A549 (cell line): ENCODE measurements around the gene KDM8. TPM values are rescaled to one million over a fixed set of nuclear protein-coding genes. Genes with fewer than 3 reads are reported as not detected.

Source experiments
- ATAC-seq, 2 experiments: fragments of 200-7000 bp in 1 of 2; fragments of >200 bp in 1 of 2; cut with Nextera tagmentation in 1 of 2; cut with Tn5 transposase in 1 of 2; 3 replicates each; pipeline versions ENCODE4 v1.8.0 to v1.9.1; 2018 to 2020; ENCODE audit warnings: mild to moderate bottlenecking in 1 of 2, moderate library complexity in 1 of 2
- CTCF ChIA-PET: fragments of 300-600 bp; sonication (Branson Sonifier 250); formaldehyde crosslinking; extraction: SDS; loops from one replicate; lab custom pipeline; 2021; ENCODE audit warnings: antibody characterized with exemption, inconsistent platforms; lab: Yijun Ruan, JAX
- POLR2A ChIA-PET: fragments of 350-600 bp; formaldehyde crosslinking; extraction: SDS; loops from one replicate; lab custom pipeline; 2021; ENCODE audit warnings: antibody characterized with exemption, inconsistent platforms; lab: Yijun Ruan, JAX
- DNase-seq, 2 experiments: peaks; one replicate each; pipeline versions ENCODE4 v3.0.0 to v3.0.0-alpha.2; 2011 to 2016; ENCODE audit warnings: low read depth in 1 of 2, low spot score in 1 of 2
- FAIRE-seq: peaks from 2 replicates; lab custom pipeline; 2011; peaks lifted over from hg19 to GRCh38; lab: Jason Lieb, UNC
- H3K27ac ChIP-seq, 2 experiments: fragments of >200 bp; sonication (Bioruptor Twin); formaldehyde crosslinking; 3 replicates each; pipeline ENCODE4 v1.5.1; 2016 to 2017
- H3K4me1 ChIP-seq: fragments of >200 bp; sonication (Bioruptor Twin); formaldehyde crosslinking; 3 replicates; pipeline ENCODE4 v1.6.1; 2016
- H3K4me2 ChIP-seq: fragments of >200 bp; sonication (Bioruptor Twin); formaldehyde crosslinking; 3 replicates; pipeline ENCODE4 v1.6.1; 2016
- H3K4me3 ChIP-seq: fragments of >200 bp; sonication (Bioruptor Twin); formaldehyde crosslinking; 3 replicates; pipeline ENCODE4 v1.5.1; 2016
- H3K9me3 ChIP-seq: fragments of >200 bp; sonication (Bioruptor Twin); formaldehyde crosslinking; 3 replicates; pipeline ENCODE4 v1.6.1; 2016
- BHLHE40 ChIP-seq: IDR thresholded peaks from 2 replicates; pipeline ENCODE4 v1.6.1; 2012; ENCODE audit warnings: low read depth, low read length, inconsistent platforms
- CBX8 ChIP-seq: fragments of 200-600 bp; sonication (generic); IDR thresholded peaks from 2 replicates; pipeline ENCODE4 v1.6.1; 2016
- EP300 ChIP-seq, 2 experiments: fragments of >200 bp; sonication (Bioruptor Twin); formaldehyde crosslinking; IDR thresholded peaks; 2 replicates in 1 of 2; 3 replicates in 1 of 2; pipeline ENCODE4 v1.6.1; 2016 to 2017
- FOSL2 ChIP-seq, 2 experiments: fragments of 450-650 bp in 1 of 2; fragments of >200 bp in 1 of 2; sonication (Bioruptor Twin) in 1 of 2; formaldehyde crosslinking; IDR thresholded peaks; 2 replicates each; pipeline versions ENCODE4 v1.5.0 to v1.6.1; 2016 to 2020; ENCODE audit warnings: mild to moderate bottlenecking in 1 of 2, moderate library complexity in 1 of 2
- HDAC2 ChIP-seq: fragments of 200-600 bp; sonication (generic); IDR thresholded peaks from 2 replicates; pipeline ENCODE4 v1.6.1; 2016
- HOXA7 ChIP-seq: fragments of 250-450 bp; sonication (Bioruptor Pico); IDR thresholded peaks from 2 replicates; pipeline ENCODE4 v1.5.0; 2020; ENCODE audit warnings: mild to moderate bottlenecking, moderate library complexity
- JUN ChIP-seq, 2 experiments: fragments of >200 bp; sonication (Bioruptor Twin); formaldehyde crosslinking; IDR thresholded peaks; 2 replicates in 1 of 2; 3 replicates in 1 of 2; pipeline ENCODE4 v1.6.1; 2016 to 2017
- JUNB ChIP-seq: fragments of >200 bp; sonication (Bioruptor Twin); formaldehyde crosslinking; IDR thresholded peaks from 2 replicates; pipeline ENCODE4 v1.6.1; 2016
- MAFK ChIP-seq: fragments of 450-650 bp; IDR thresholded peaks from 2 replicates; pipeline ENCODE4 v1.6.1; 2014; ENCODE audit not compliant: partially characterized antibody
- MAZ ChIP-seq: fragments of 150-350 bp; IDR thresholded peaks from 2 replicates; pipeline ENCODE4 v1.6.1; 2014; ENCODE audit warnings: antibody characterized with exemption, low read depth, low read length, borderline replicate concordance
- NPAS2 ChIP-seq: fragments of 250-450 bp; sonication (Bioruptor Pico); IDR thresholded peaks from 2 replicates; pipeline ENCODE4 v1.8.0; 2022; ENCODE audit warnings: mild to moderate bottlenecking, moderate library complexity, borderline replicate concordance
- NR3C1 ChIP-seq: fragments of >200 bp; sonication (Bioruptor Twin); formaldehyde crosslinking; IDR thresholded peaks from 3 replicates; pipeline ENCODE4 v1.6.1; 2017
- POLR2AphosphoS2 ChIP-seq: conservative IDR thresholded peaks from 2 replicates; pipeline ENCODE4 v1.6.1; 2012; ENCODE audit warnings: low read length, improper control_type of control experiment, inconsistent platforms
- RARB ChIP-seq: fragments of 250-450 bp; sonication (Bioruptor Pico); IDR thresholded peaks from 2 replicates; pipeline ENCODE4 v1.8.0; 2021; ENCODE audit warnings: mild to moderate bottlenecking, moderate library complexity
- RCOR1 ChIP-seq: fragments of 150-350 bp; IDR thresholded peaks from 2 replicates; pipeline ENCODE4 v1.6.1; 2014; ENCODE audit warnings: antibody characterized with exemption, low read length, low read depth
- SMC3 ChIP-seq: fragments of >200 bp; sonication (Bioruptor Twin); formaldehyde crosslinking; IDR thresholded peaks from 3 replicates; pipeline ENCODE4 v1.6.1; 2018; ENCODE audit warnings: inconsistent platforms
- ZNF302 ChIP-seq: fragments of 250-450 bp; sonication (Bioruptor Pico); IDR thresholded peaks from 2 replicates; pipeline ENCODE4 v1.9.0; 2021; ENCODE audit warnings: inconsistent platforms, mild to moderate bottlenecking, moderate library complexity
- WGBS: methylation state at CpG from one replicate; pipeline ENCODE4 v1.1.6; 2017; ENCODE audit errors: missing lambda C conversion rate; 5-methylcytosine and 5-hydroxymethylcytosine counted together
- polyA plus RNA-seq, 4 experiments: library from polyadenylated mRNA; depleted of rRNA in 3 of 4; stranded (reverse); fragments of >200 nt; fragmentation: RNase III in 1 of 4; extraction: RNeasy Plus Mini Kit Qiagen cat#74134 plus additional on column Dnase treatment in 1 of 4; gene quantifications; 2 replicates in 3 of 4; 3 replicates in 1 of 4; pipeline ENCODE4 v1.2.3, GENCODE V29; 2011 to 2017
- TF ChIP-seq, protein P1 (sequence below): fragments of 200-600 bp; sonication (generic); IDR thresholded peaks from 2 replicates; pipeline ENCODE4 v1.6.1; 2016; ENCODE audit warnings: antibody characterized with exemption, mild to moderate bottlenecking, moderate library complexity
- TF ChIP-seq, protein P2 (sequence below): IDR thresholded peaks from 2 replicates; pipeline ENCODE4 v1.6.1; 2012
- TF ChIP-seq, protein P3 (sequence below): fragments of 250-450 bp; sonication (Bioruptor Pico); IDR thresholded peaks from 2 replicates; pipeline ENCODE4 v1.5.0; 2021; ENCODE audit warnings: mild to moderate bottlenecking, moderate library complexity, borderline replicate concordance
- TF ChIP-seq, protein P4 (sequence below): fragments of 250-450 bp; sonication (Bioruptor Pico); IDR thresholded peaks from 2 replicates; pipeline ENCODE4 v1.5.0; 2020; ENCODE audit warnings: low read depth, mild to moderate bottlenecking, moderate library complexity

KDM8 gene
- polyA plus RNA-seq, 2 of the 4 experiments (the other 2 are of a cell fraction): 1.6 to 2.3 TPM

DNA sequence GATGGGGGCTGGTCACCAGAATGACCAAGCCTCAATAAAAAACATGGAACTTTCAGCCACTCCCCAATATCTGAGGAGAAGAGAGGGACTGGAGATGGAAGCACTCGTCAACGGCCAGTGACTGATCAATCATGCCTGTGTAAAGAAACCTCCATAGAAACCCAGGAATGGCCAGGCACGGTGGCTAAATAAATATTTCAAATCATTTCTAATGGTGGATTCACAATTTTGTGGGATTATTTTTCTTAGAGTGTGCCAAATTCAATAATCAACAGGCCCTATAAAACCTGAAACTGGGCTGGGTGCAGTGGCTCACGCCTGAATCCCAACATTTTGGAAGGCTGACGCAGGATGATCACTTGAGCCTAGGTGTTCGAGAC, 48.9 kb downstream of the KDM8 start:
- ATAC-seq (no peak), DNase-seq (no peak), FAIRE-seq (no peak)
- ChIA-PET POLR2A (no interaction called here), CTCF (interaction anchor here (1.0 to 3.0 kb wide), 2 partner anchors 17 to 114 kb away, joined by 3 to 20 read pairs; no protein-coding TSS in a partner anchor)
- TF ChIP-seq NR3C1: no peak
- TF ChIP-seq, protein P1, sequence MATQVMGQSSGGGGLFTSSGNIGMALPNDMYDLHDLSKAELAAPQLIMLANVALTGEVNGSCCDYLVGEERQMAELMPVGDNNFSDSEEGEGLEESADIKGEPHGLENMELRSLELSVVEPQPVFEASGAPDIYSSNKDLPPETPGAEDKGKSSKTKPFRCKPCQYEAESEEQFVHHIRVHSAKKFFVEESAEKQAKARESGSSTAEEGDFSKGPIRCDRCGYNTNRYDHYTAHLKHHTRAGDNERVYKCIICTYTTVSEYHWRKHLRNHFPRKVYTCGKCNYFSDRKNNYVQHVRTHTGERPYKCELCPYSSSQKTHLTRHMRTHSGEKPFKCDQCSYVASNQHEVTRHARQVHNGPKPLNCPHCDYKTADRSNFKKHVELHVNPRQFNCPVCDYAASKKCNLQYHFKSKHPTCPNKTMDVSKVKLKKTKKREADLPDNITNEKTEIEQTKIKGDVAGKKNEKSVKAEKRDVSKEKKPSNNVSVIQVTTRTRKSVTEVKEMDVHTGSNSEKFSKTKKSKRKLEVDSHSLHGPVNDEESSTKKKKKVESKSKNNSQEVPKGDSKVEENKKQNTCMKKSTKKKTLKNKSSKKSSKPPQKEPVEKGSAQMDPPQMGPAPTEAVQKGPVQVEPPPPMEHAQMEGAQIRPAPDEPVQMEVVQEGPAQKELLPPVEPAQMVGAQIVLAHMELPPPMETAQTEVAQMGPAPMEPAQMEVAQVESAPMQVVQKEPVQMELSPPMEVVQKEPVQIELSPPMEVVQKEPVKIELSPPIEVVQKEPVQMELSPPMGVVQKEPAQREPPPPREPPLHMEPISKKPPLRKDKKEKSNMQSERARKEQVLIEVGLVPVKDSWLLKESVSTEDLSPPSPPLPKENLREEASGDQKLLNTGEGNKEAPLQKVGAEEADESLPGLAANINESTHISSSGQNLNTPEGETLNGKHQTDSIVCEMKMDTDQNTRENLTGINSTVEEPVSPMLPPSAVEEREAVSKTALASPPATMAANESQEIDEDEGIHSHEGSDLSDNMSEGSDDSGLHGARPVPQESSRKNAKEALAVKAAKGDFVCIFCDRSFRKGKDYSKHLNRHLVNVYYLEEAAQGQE: no peak
- no peak for TF ChIP-seq MAFK
- no peak for TF ChIP-seq NPAS2
- TF ChIP-seq EP300 (IDR thresholded peaks at IDR 0.05): no peak
- TF ChIP-seq CBX8: no peak
- TF ChIP-seq, protein P2, sequence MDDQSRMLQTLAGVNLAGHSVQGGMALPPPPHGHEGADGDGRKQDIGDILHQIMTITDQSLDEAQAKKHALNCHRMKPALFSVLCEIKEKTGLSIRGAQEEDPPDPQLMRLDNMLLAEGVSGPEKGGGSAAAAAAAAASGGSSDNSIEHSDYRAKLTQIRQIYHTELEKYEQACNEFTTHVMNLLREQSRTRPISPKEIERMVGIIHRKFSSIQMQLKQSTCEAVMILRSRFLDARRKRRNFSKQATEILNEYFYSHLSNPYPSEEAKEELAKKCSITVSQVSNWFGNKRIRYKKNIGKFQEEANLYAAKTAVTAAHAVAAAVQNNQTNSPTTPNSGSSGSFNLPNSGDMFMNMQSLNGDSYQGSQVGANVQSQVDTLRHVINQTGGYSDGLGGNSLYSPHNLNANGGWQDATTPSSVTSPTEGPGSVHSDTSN: no peak
- no peak for TF ChIP-seq MAZ
- TF ChIP-seq, protein P3, sequence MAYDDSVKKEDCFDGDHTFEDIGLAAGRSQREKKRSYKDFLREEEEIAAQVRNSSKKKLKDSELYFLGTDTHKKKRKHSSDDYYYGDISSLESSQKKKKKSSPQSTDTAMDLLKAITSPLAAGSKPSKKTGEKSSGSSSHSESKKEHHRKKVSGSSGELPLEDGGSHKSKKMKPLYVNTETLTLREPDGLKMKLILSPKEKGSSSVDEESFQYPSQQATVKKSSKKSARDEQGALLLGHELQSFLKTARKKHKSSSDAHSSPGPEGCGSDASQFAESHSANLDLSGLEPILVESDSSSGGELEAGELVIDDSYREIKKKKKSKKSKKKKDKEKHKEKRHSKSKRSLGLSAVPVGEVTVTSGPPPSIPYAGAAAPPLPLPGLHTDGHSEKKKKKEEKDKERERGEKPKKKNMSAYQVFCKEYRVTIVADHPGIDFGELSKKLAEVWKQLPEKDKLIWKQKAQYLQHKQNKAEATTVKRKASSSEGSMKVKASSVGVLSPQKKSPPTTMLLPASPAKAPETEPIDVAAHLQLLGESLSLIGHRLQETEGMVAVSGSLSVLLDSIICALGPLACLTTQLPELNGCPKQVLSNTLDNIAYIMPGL (CRISPR knock-in tag): no peak
- no peak for TF ChIP-seq ZNF302 (CRISPR knock-in tag)
- TF ChIP-seq SMC3: no peak
- no peak for TF ChIP-seq HDAC2
- no peak for TF ChIP-seq BHLHE40
- no peak for TF ChIP-seq HOXA7 (CRISPR knock-in tag)
- no peak for TF ChIP-seq RCOR1
- TF ChIP-seq, protein P4, sequence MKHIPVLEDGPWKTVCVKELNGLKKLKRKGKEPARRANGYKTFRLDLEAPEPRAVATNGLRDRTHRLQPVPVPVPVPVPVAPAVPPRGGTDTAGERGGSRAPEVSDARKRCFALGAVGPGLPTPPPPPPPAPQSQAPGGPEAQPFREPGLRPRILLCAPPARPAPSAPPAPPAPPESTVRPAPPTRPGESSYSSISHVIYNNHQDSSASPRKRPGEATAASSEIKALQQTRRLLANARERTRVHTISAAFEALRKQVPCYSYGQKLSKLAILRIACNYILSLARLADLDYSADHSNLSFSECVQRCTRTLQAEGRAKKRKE (CRISPR knock-in tag): no peak
- no peak for TF ChIP-seq POLR2AphosphoS2
- TF ChIP-seq JUN (IDR thresholded peaks at IDR 0.05): no peak
- peaks cover 19% of the 10 kb centered on the region for H3K4me1 ChIP-seq
- H3K27ac ChIP-seq: no peak overlapping the region
- no peak overlapping the region for H3K4me3 ChIP-seq
- WGBS: 92% methylated on average over 6 of the region's 6 CpGs
- no peaks in the 10 kb centered on the region for H3K9me3 ChIP-seq
- no peak overlapping the region for H3K4me2 ChIP-seq

DNA sequence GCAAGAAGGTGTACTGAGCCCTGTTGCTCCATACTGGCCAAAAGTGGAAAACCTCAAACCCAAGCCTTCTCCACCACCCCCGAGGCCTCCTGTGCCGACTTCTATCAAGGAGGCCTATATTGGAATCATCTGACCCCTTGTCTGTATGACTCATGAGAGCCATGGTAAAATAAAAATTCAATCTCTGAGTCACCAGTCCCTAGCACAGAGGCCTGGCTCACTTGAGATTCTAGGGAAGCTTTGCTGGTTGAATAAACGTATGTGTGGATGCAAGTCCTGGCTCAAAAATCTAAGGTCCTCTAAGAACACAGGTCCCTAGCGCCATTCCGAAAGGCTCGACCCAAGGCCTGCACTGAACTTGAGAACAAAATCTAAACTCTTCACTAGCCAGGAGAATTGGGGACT, 50.2 kb downstream of the KDM8 start:
- Histone ChIP-seq H3K27ac (peak overlapping the region in 1 of 2 experiments; percentile 69; a peak in 4 of 6 replicates), H3K4me3 (no peak overlapping the region), H3K4me2 (peak overlapping the region; percentile 35), H3K4me1 (peaks cover 26% of the 10 kb centered on the region), H3K9me3 (no peaks in the 10 kb centered on the region)
- DNase-seq: peak; percentile 39 to 52
- ChIA-PET POLR2A (no interaction called here), CTCF (interaction anchor here (1.0 to 1.4 kb wide), 5 partner anchors 18 to 115 kb away, joined by 3 to 5 read pairs (median 4); no protein-coding TSS in a partner anchor)
- no peak for FAIRE-seq
- 63% methylated on average over 6 of the region's 6 CpGs for WGBS
- TF ChIP-seq RARB (CRISPR knock-in tag) (no peak), FOSL2 (IDR thresholded peaks at IDR 0.05) (peak; percentile 39; the same call in 1 of the 2 replicates), FOSL2 (CRISPR knock-in tag; IDR thresholded peaks at IDR 0.05) (peak; percentile 80), JUNB (peak; percentile 39; the same call in 1 of the 2 replicates)
- ATAC-seq: peak; percentile 84 to 91; a peak in 5 of 6 replicates
